HG03520 (cell line): ENCODE data around the gene CEBPG.

Experiments
- ATAC-seq: cut with Tn5 transposase; IDR thresholded peaks from one replicate; pipeline ENCODE4 v1.9.1; 2021; ENCODE audit warnings: mild to moderate bottlenecking, moderate library complexity; ENCODE audit not compliant: unreplicated experiment

Gene CEBPG

GRCh38 chr19:33414667-33415605, 41.4 kb downstream of the CEBPG start:
- no peak for ATAC-seq

- no peak for ATAC-seq
Measured at GRCh38 chr19:33416307-33417215, 43.1 kb downstream of the CEBPG start.

- no peak for ATAC-seq
Measured at GRCh38 chr19:33417751-33418150, 44.2 kb downstream of the CEBPG start.

DNA sequence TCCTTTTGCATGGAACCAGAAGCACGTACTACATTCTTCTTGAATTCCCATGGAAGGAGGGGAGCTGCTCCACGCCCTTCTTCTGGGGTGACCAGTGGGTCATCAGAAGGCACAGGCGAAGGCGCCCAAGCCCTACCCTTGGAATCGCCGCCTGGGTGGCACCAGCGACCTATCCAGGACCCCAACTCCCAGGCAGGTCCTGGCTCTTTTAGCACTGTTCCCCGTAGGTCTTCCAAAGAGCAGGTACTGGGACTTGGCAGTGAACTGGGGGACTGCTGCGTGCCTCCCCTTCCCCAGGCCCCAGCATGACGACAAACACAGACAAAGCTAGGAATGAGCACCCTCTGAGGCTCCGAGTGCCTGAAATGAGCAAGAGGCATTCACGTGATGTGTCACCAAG, 45.0 kb downstream of the CEBPG start:
- ATAC-seq = no peak

- ATAC-seq = no peak
Measured at GRCh38 chr19:33418871-33419787, 45.6 kb downstream of the CEBPG start.

- ATAC-seq = no peak
Measured at GRCh38 chr19:33419788-33420130, 46.2 kb downstream of the CEBPG start.

GRCh38 chr19:33420821-33421220, 47.3 kb downstream of the CEBPG start:
- ATAC-seq = no peak

DNA sequence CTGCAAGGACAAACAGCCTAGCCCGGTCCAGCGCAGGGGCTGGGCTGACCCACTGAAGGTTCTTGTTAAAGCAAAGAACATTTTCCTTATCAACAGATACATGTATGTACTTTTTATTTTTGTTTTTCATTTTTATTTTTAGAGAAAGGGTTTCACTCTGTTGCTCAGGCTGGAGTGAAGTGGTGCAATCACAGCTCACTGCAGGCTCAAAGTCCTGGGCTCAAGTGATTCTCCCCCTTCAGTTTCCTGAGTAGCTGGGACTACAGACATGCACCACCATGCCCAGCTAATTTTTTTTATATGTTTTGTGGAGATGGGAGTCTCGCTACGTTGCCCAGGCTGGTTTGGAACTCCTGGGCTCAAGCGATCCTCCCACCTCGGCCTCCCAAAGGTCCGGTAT, 47.9 kb downstream of the CEBPG start:
- no peak for ATAC-seq

GRCh38 chr19:33422369-33423180, 49.1 kb downstream of the CEBPG start:
- ATAC-seq = no peak

GRCh38 chr19:33424181-33424580, 50.7 kb downstream of the CEBPG start:
- ATAC-seq = no peak

- ATAC-seq = no peak
Measured at GRCh38 chr19:33426621-33427361, 53.3 kb downstream of the CEBPG start.

GRCh38 chr19:33427801-33428626, 54.5 kb downstream of the CEBPG start:
- ATAC-seq = no peak

DNA sequence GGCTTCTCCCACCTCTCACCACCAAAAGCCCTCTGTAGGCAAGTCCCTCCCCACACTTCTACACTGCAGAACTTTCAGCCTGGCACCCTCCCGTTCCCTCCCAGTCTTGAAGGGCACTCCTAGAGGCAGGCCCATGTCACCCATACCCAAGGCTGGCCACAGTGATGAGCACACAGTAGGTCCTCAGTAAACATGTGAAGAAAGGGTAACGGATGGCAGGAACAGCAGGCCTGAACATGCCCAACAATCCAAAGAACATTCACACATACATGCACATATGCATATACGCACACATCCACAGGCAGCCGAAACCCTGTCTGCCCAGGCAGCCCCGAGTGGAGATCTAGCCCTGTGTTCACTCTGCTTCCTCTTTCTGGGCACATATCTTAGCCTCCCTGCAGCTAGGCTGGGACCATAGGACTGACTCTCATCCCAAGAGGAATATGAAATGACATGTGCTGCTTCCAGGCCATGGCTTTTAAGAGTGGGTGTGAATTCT, 55.2 kb downstream of the CEBPG start:
- no peak for ATAC-seq

DNA sequence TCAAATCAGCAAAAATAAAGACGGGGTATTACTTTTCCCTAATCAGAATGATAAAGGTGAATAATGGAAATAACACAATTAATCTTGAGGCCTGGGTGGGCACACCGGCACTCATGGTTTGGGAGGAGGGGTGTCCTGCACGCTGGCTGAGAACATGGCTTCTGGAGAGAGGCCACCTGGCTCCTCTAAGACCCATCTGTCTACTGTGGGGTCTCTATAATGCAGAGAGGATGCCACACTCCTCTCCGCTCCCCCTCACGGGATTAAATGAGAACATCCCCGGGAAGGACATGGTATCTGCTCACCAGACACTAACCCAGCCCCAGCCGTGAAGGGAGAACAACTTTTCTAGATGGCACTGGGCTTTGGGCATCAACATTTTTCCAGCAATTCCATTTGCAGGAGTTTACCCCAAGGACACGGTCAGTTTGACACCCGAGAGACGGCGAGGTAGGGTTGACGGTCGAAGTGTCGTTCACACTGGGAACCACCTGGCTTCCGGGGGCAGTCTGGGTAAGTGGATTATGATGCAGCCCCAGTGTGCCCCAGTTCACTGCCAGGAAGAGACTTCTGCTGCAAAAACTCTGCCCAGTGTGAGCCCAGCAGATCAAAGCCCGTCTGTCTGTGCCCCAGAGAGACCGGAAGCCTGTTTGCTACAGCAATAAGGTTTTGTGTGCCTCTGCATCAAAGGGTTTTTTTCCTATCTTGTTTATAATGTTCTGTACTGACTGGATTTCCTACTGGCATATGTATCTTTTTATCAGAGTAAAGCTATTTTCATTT, 56.6 kb downstream of the CEBPG start:
- no peak for ATAC-seq

- ATAC-seq = no peak
Measured at GRCh38 chr19:33430674-33431277, 57.3 kb downstream of the CEBPG start.

DNA sequence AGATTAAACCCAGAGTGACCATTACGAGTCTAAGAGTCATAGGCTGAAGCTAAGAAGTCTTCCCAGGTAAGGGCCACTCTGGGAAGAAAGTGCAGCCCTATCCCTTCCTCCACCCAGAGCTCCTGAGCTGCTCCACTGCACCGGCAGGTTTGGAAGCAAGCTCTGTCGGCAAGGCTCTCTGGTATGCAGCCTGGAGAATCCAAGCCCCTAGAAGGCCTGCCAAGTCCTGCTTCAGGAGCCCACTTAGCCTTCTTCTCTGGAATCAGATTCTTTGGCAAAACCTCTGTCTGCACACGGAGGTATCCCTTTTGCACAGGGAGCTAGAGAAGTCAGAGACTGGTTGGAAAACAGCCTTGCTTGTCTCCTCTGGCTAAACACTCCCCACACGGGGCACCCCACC, 58.5 kb downstream of the CEBPG start:
- ATAC-seq = no peak
